HG03521 (cell line): Measurements from ENCODE around the gene MALAT1.

Experiments
- ATAC-seq: cut with Tn5 transposase; IDR thresholded peaks from one replicate; pipeline ENCODE4 v1.9.1; 2021; ENCODE audit warnings: mild to moderate bottlenecking, moderate library complexity; ENCODE audit not compliant: unreplicated experiment

MALAT1 gene

DNA sequence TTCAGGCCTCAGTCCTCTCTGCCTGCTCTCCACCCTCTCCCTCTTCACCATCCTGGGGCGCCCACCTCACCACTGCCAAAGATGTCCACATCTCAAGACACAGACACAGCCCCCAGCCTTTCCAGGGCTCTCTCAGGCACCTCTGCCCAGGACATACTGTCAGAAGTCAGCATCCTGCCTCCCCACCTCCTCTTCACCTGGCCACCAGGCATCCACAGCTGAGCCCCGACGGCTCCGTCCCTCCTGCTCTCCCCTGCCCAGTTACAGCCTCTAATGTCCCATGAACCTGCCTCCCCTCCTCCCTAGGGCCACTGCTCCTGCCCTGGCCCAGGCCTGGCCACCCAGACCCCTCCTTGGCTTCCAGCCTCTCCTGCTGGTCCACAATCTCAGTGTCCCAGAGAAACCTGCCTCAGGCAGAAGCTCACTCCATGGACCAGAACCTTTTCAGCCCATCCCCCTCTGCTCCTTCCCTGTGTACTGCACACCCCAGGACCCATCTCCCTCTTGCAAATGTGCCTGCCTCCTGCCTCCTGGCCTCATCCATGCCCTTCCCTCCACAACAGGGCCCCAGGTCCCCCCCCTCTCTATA lies 56.1 kb downstream of the MALAT1 start:
- ATAC-seq: no peak

DNA sequence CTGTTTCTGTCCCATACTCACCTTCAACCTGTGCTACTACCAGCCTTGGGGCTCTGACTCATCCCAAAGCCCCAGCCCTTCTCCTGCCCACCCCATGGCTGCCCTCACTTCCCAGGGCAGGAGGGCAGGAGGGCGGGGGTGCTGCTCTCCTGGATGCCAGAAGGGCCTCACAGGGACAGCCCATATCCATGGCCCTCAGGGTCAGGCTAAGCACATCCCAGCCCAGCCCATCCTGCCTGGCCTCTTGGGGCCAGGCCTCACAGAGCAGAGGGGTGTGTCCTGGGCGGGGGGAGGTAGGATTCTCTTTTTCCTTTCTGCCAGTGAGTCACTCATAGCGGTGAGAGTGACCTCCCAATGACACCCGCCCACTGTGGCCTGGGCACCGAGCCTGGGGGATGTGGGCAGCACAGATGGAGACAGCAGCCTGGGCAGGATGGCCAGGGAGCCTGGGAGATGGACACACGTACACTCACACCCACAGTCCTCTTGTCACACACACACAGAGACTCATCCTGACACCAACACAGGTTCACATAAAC lies 56.9 kb downstream of the MALAT1 start:
- ATAC-seq: no peak
